LNCAP (cell line): ENCODE measurements around the gene APOF.

ENCODE experiments used
- CTCF ChIP-seq: fragments of 450-650 bp; IDR thresholded peaks from 2 replicates; pipeline ENCODE4 v1.5.1; 2017; ENCODE audit warnings: mild to moderate bottlenecking

APOF gene

GRCh38 chr12:56351325-56351724 is 11.3 kb downstream of the APOF start:
- no peak for TF ChIP-seq CTCF

GRCh38 chr12:56350662-56351061 is 12.0 kb downstream of the APOF start:
- TF ChIP-seq CTCF: no peak

- no peak for TF ChIP-seq CTCF
These were observed 13.9 kb downstream of the APOF start for GRCh38 chr12:56348776-56349175.

- TF ChIP-seq CTCF: no peak
These were observed 16.0 kb downstream of the APOF start for GRCh38 chr12:56346675-56347074.

GRCh38 chr12:56341616-56342015 is 21.0 kb downstream of the APOF start:
- TF ChIP-seq CTCF: no peak

- TF ChIP-seq CTCF: no peak
These were observed 23.6 kb downstream of the APOF start for GRCh38 chr12:56339158-56339422.

- no peak for TF ChIP-seq CTCF
These were observed 24.1 kb downstream of the APOF start, which contains the start of gene IL23A for GRCh38 chr12:56338308-56339157. Gene IL23A, plus strand, starts transcription at chr12:56338884. Its CDS starts 161 bp downstream, at chr12:56339045.

- no peak for TF ChIP-seq CTCF
These were observed 24.9 kb downstream of the APOF start for GRCh38 chr12:56337753-56338251.
